Measurements from ENCODE around the gene LTBP1.

Gene LTBP1

GRCh38 chr2:33391529-33392255, 444.9 kb downstream of the LTBP1 start:
- Histone ChIP-seq H3K27ac (peak overlapping the region; percentile 23 to 51), H3K9me3 (no peaks in the 10 kb centered on the region), H3K27me3 (no peaks in the 10 kb centered on the region), H3K4me3 (no peak overlapping the region), H3K36me3 (peaks cover 17 to 21% (median 17%) of the 10 kb centered on the region in 3 donors), H3K4me1 (peaks cover 0 to 53% (median 14%) of the 10 kb centered on the region in 4 donors)
- DNase-seq, result no peak
- intact Hi-C loops (cut with DNase I; ENCODE audit: low total_unique reads), result no loop called here
- TF ChIP-seq CTCF (IDR thresholded peaks at IDR 0.05), result no peak

GRCh38 chr2:33392366-33392765, 445.6 kb downstream of the LTBP1 start:
- Histone ChIP-seq H3K4me3 (no peak overlapping the region), H3K27me3 (no peaks in the 10 kb centered on the region), H3K36me3 (peaks cover 17 to 21% (median 17%) of the 10 kb centered on the region in 3 donors), H3K4me1 (peaks cover 0 to 53% (median 12%) of the 10 kb centered on the region in 4 donors), H3K27ac (peak overlapping the region in 1 of 2 donors; percentile 51), H3K9me3 (no peaks in the 10 kb centered on the region)
- DNase-seq, result no peak
- intact Hi-C loops (cut with DNase I; ENCODE audit: low total_unique reads), result no loop called here
- TF ChIP-seq CTCF (IDR thresholded peaks at IDR 0.05), result no peak

GRCh38 chr2:33395034-33395433, 448.3 kb downstream of the LTBP1 start:
- TF ChIP-seq CTCF (IDR thresholded peaks at IDR 0.05), result no peak

GRCh38 chr2:33395655-33396249, 449.0 kb downstream of the LTBP1 start:
- peaks cover 12 to 18% (median 17%) of the 10 kb centered on the region in 3 donors for H3K36me3 ChIP-seq
- H3K27ac ChIP-seq, result peak overlapping the region; percentile 57 to 69
- DNase-seq, result peak; percentile 42 to 72
- no peaks in the 10 kb centered on the region for H3K27me3 ChIP-seq
- no peak overlapping the region for H3K4me3 ChIP-seq
- intact Hi-C loops (cut with DNase I; ENCODE audit: low total_unique reads), result no loop called here
- H3K4me1 ChIP-seq, result peaks cover 0 to 30% (median 9%) of the 10 kb centered on the region in 4 donors
- TF ChIP-seq CTCF (IDR thresholded peaks at IDR 0.05), result peak; percentile 38 to 44
- H3K9me3 ChIP-seq, result no peaks in the 10 kb centered on the region

More at GRCh38 chr2:33395034-33395433, 448.3 kb downstream of the LTBP1 start:
- H3K4me3 ChIP-seq, result no peak overlapping the region
- peaks cover 0 to 36% (median 10%) of the 10 kb centered on the region in 4 donors for H3K4me1 ChIP-seq
- H3K9me3 ChIP-seq, result no peaks in the 10 kb centered on the region
- no peak for DNase-seq
- no peaks in the 10 kb centered on the region for H3K27me3 ChIP-seq
- H3K27ac ChIP-seq, result peak overlapping the region; percentile 57 to 69
- intact Hi-C loops (cut with DNase I; ENCODE audit: low total_unique reads), result no loop called here
- peaks cover 18 to 21% (median 19%) of the 10 kb centered on the region in 3 donors for H3K36me3 ChIP-seq

GRCh38 chr2:33404321-33404720, 457.6 kb downstream of the LTBP1 start:
- Histone ChIP-seq H3K27me3 (no peaks in the 10 kb centered on the region), H3K27ac (peak overlapping the region in 1 of 2 donors; percentile 26), H3K4me1 (no peaks in the 10 kb centered on the region), H3K36me3 (peaks cover 0 to 7% (median 1%) of the 10 kb centered on the region in 3 donors), H3K9me3 (peaks cover 0 to 6% (median 0%) of the 10 kb centered on the region in 3 donors), H3K4me3 (no peak overlapping the region)
- no peak for TF ChIP-seq CTCF (IDR thresholded peaks at IDR 0.05)
- DNase-seq, result no peak
- intact Hi-C loops (cut with DNase I; ENCODE audit: low total_unique reads), result loop anchor here (5.0 kb wide), 1 partner anchor 1392 kb away; the partner anchor contains the start of gene MEMO1
